HG02973 (cell line): ENCODE results near the gene FCGBP.

ENCODE experiments used
- ATAC-seq: cut with Tn5 transposase; IDR thresholded peaks from one replicate; pipeline ENCODE4 v1.9.1; 2021; ENCODE audit warnings: moderate library complexity; ENCODE audit not compliant: unreplicated experiment

Gene FCGBP

GRCh38 chr19:39949026-39949747 is 14.8 kb upstream of the FCGBP start:
- ATAC-seq = no peak

DNA sequence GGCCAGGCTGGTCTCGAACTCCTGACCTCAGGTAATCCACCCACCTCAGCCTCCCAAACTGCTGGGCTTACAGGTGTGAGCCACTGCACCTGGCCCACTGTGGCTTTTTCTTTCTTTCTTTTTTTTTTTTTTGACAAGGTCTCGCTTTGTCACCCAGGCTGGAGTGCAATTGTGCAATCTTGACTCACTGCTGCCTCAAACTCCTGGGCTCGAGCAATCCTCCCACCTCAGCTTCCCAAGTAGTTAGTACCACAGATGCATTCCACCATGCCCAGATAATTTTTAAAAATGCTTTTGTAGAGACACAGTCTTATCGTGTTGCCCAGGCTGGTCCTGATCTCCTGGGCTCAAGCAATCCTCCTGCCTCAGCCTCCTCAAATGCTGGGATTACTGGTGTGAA is 12.1 kb upstream of the FCGBP start:
- no peak for ATAC-seq

GRCh38 chr19:39943586-39943985 is 9.2 kb upstream of the FCGBP start:
- no peak for ATAC-seq

- no peak for ATAC-seq
Observed at GRCh38 chr19:39942366-39942730, 7.9 kb upstream of the FCGBP start.

- ATAC-seq = peak; percentile 48
Observed at GRCh38 chr19:39941615-39942365, 7.4 kb upstream of the FCGBP start.

GRCh38 chr19:39941151-39941550 is 6.7 kb upstream of the FCGBP start:
- ATAC-seq = no peak

- ATAC-seq = no peak
Observed at GRCh38 chr19:39940221-39940833, 5.9 kb upstream of the FCGBP start.

DNA sequence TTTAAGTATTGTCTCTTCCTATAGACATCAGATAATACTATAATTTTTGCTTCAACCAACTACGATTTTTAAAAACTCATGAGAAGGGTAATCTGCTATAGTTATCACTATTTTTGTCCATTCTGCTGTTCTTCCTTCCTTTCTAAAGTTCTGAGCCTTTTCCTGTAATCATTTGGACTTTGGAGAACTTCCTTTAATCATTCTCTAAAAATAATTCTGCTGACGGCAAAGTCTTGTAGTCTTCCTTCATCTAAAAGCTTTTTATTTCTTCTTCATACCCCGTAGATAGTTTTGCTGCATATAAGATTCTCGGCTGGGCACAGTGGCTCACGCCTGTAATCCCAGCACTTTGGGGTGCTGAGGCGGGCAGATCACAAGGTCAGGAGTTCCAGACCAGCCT is 5.1 kb upstream of the FCGBP start:
- no peak for ATAC-seq

- no peak for ATAC-seq
Observed at GRCh38 chr19:39937787-39938186, 3.4 kb upstream of the FCGBP start.

DNA sequence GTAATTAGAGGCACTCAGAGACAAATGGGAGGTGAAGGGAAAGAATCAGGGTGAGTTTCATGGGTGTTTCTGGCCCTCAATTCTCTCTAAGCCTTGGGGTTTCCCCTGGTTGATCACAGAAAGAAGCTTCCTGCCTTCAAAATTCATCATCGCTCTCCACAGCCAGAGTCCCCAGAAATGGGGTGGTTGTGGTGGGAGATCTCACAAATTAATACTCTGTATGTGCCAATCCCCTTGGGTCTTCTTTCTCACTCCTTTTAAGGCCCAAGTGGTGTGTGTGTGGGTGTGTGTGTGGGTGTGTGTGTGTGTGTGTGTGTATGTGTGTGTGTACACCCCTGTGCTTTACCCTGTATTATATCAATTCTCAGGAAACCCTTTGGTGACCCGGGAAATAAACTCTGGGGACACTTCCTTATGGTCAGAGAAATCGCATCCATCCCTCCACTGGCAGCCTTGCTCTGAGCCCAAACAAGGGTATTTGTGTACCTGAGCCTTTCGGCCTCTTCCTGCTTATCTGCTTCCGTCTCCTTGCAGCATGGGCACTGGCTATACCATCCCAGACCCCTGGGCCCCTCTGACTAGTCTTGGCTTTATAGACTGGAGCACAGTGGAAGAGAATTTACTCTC is 2.8 kb upstream of the FCGBP start:
- no peak for ATAC-seq

DNA sequence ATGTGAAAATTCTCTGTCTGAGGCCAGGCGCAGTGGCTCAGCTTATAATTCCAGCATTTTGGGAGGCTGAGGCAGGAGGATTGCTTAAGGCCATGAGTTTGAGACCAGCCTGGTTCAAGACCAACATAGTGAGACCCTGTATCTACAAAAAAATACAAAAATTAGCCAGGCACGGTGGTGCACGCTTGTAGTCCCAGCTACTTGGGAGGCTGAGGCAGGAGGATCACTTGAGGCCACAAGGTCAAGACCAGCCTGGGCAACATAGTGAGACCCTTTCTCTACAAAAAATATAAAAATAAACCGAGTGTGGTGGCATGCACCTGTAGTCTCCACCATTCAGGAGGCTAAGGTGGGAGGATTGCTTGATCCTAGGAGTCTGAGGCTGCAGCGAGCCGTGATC is 2.2 kb upstream of the FCGBP start:
- ATAC-seq = no peak

DNA sequence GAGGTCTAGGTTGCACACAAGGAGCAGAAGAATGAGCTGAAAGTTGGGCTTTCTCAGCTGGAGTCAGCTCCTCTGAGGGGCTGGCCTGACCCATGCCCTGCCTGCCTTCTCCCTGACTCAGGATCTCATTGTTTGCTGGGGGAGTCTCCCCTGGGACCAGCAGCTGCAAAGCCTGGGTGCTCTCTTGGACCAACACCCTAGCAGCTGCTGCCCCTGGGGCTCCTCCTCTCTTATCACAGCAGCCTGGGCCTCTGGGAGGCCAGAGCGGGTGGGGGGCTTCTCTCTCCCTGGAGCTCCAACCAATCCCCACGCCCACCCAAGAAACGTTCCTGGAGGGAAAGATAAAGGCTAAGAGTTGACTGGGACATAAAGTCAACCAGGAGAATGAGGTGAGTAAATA is 1.6 kb upstream of the FCGBP start:
- ATAC-seq = no peak

- ATAC-seq = no peak
Observed at GRCh38 chr19:39935364-39935661, 879 bp upstream of the FCGBP start.

DNA sequence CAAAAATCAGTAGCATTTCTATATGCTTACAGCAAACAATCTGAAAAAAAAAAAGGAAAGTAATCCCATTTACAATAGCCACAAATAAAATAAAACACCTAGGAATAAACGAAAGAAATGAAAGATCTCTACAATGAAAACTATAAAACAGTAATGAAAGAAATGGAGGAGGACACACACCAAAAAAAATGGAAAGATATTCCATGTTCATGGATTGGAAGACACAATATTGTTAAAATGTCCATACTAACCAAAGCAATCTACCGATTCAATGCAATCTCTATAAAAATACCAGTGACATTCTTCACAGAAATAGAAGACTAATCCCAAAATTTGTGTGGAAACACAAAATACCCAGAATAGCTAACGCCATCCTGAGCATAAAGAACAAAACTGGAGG is 4.7 kb downstream of the FCGBP start:
- no peak for ATAC-seq

DNA sequence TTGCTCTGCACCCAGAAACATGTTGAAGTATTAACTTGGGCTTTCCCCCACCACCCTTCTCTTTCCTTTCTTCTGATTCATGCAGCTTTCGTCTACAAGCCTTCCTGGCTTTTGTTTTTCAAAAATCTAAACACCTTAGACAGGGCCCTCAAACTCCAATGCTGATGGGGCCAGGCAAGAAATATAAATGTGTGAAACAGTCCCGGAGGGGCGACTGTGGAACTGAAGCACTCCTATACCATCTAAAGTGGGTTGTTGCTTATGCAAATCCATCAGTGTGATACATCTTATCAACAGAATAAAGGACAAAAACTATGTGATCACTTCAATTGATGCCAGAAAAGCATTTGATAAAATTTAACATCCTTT is 6.1 kb downstream of the FCGBP start:
- ATAC-seq = no peak

GRCh38 chr19:39927524-39928356 is 6.7 kb downstream of the FCGBP start:
- ATAC-seq = no peak

GRCh38 chr19:39927076-39927475 is 7.4 kb downstream of the FCGBP start:
- no peak for ATAC-seq

DNA sequence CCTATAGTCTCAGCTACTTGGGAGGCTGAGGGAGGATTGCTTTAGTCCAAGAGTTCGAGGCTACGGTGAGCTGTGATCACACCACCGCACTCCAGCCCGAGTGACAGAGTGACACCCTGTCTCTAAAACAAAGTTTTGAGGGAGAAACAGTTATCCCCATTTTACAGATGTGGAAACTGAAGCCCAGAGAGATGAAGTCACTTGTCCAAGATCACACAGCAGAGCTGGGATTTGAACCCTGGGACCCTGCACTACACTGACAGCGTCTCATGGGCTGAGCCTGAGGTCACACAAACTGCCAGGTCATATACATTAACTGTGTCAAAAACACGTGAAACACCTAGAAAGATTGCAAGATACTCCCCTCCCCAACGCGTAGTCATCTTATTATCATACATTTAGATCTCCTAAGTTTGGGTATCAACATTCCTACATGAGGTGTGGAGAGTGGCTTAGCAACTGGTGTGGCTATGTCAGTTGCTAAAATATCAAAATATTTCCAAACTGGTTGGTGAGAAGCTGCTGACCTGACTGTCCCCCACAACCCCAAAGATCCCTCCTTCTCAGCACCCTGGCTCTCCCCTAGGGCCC is 8.2 kb downstream of the FCGBP start:
- ATAC-seq = no peak

- ATAC-seq = no peak
Observed at GRCh38 chr19:39924952-39925351, 9.5 kb downstream of the FCGBP start.

- no peak for ATAC-seq
Observed at GRCh38 chr19:39924389-39924788, 10.0 kb downstream of the FCGBP start.

GRCh38 chr19:39923862-39924261 is 10.6 kb downstream of the FCGBP start:
- ATAC-seq = no peak
